ENCODE measurements around the gene RIMS3. TPM values are rescaled to one million over a fixed set of nuclear protein-coding genes. Genes with fewer than 3 reads are reported as not detected.

RIMS3 gene
- total RNA-seq, 1 experiment from 2014 or later: 4.2 TPM

DNA sequence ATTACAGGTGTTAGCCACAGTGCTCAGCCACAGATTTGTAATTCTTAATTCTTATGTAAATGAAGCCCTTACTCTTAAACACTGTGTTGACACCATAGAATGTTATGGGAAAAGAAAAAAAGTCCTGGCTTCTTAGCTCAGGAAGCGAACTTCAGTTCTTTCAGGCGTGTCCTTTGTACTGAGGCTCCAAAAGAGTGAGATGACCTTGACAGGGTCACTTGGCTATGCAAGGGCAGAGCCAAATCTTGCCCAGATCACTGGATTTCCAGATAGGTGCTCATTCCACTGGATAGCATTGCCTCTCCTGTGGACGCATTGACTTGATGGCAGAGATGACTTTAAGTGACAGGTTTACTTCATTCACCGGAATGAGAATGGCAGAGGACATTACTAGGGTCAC is 30.8 kb upstream of the RIMS3 start:
- H3K9me2 ChIP-seq (replicated peaks; ENCODE audit: insufficient read depth, low read length): no peaks in the 10 kb centered on the region
- H3K9me3 ChIP-seq (ENCODE audit: low read length): no peaks in the 10 kb centered on the region
- peak overlapping the region; percentile 96 for H3K4me2 ChIP-seq (ENCODE audit: low read depth, low read length, poor library complexity, severe bottlenecking)
- H3K79me2 ChIP-seq (ENCODE audit: low read length): peaks cover 96% of the 10 kb centered on the region
- H3K4me1 ChIP-seq (ENCODE audit: low read length): peaks cover 92% of the 10 kb centered on the region
- H4K20me1 ChIP-seq (ENCODE audit: insufficient read depth, low read depth, low read length): no peaks in the 10 kb centered on the region
- H3K27me3 ChIP-seq (ENCODE audit: low read length): no peaks in the 10 kb centered on the region
- peak overlapping the region; percentile 98 for H3K9ac ChIP-seq (ENCODE audit: low read length)
- peak overlapping the region; percentile 94 for H3K27ac ChIP-seq (ENCODE audit: low read length)
- peak overlapping the region; percentile 64 for H3K4me3 ChIP-seq (ENCODE audit: low read length)
- no peaks in the 10 kb centered on the region for H3K36me3 ChIP-seq (ENCODE audit: insufficient read depth, low read length)
- no peak overlapping the region for H2AFZ ChIP-seq (ENCODE audit: low read length)
- no peak for DNase-seq

DNA sequence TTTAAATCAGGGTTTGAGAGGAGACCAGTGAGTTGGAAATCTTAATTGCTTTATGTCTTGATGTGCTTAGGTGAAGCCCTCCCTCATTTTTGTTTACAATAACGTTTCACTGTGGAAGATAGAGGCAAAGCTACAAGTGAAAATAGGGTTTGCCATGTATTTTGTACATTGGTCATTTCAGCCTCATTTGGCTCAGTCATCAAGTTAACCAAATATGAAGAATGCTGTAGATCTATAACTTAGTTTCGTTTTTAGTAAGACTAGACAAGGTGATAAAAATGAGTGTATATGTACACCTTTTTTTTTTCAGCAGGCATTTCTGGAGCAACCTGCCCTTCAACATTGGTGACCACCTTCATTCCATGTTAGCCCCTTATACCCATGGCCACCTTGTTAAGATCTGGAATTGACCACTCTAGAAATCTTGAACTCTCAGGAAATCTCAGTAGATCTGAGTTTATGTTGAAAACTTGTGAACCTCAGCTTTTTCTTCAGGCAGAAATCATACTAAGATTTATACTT is 28.9 kb upstream of the RIMS3 start:
- no peak for DNase-seq
- H3K9ac ChIP-seq (ENCODE audit: low read length): peak overlapping the region; percentile 98
- H2AFZ ChIP-seq (ENCODE audit: low read length): no peak overlapping the region
- peak overlapping the region; percentile 96 for H3K4me2 ChIP-seq (ENCODE audit: low read depth, low read length, poor library complexity, severe bottlenecking)
- peak overlapping the region; percentile 94 for H3K27ac ChIP-seq (ENCODE audit: low read length)
- H3K4me1 ChIP-seq (ENCODE audit: low read length): peaks cover 88% of the 10 kb centered on the region
- H3K4me3 ChIP-seq (ENCODE audit: low read length): peak overlapping the region; percentile 93
- H3K79me2 ChIP-seq (ENCODE audit: low read length): peaks cover 96% of the 10 kb centered on the region
- H3K27me3 ChIP-seq (ENCODE audit: low read length): no peaks in the 10 kb centered on the region
- H4K20me1 ChIP-seq (ENCODE audit: insufficient read depth, low read depth, low read length): peaks cover 18% of the 10 kb centered on the region; the same call in 1 of the 2 replicates
- H3K9me3 ChIP-seq (ENCODE audit: low read length): no peaks in the 10 kb centered on the region
- H3K36me3 ChIP-seq (ENCODE audit: insufficient read depth, low read length): peaks cover 14% of the 10 kb centered on the region; the same call in 1 of the 2 replicates
- H3K9me2 ChIP-seq (replicated peaks; ENCODE audit: insufficient read depth, low read length): no peaks in the 10 kb centered on the region

- DNase-seq: no peak
- H2AFZ ChIP-seq (ENCODE audit: low read length): no peak overlapping the region
- peaks cover 78% of the 10 kb centered on the region for H3K4me1 ChIP-seq (ENCODE audit: low read length)
- peak overlapping the region; percentile 94 for H3K27ac ChIP-seq (ENCODE audit: low read length)
- peaks cover 26% of the 10 kb centered on the region; the same call in 1 of the 2 replicates for H4K20me1 ChIP-seq (ENCODE audit: insufficient read depth, low read depth, low read length)
- H3K36me3 ChIP-seq (ENCODE audit: insufficient read depth, low read length): peaks cover 18% of the 10 kb centered on the region; the same call in 1 of the 2 replicates
- no peaks in the 10 kb centered on the region for H3K9me3 ChIP-seq (ENCODE audit: low read length)
- H3K9ac ChIP-seq (ENCODE audit: low read length): peak overlapping the region; percentile 98
- H3K4me3 ChIP-seq (ENCODE audit: low read length): peak overlapping the region; percentile 93
- H3K79me2 ChIP-seq (ENCODE audit: low read length): peaks cover 92% of the 10 kb centered on the region
- no peaks in the 10 kb centered on the region for H3K27me3 ChIP-seq (ENCODE audit: low read length)
- no peaks in the 10 kb centered on the region for H3K9me2 ChIP-seq (replicated peaks; ENCODE audit: insufficient read depth, low read length)
- peak overlapping the region; percentile 96 for H3K4me2 ChIP-seq (ENCODE audit: low read depth, low read length, poor library complexity, severe bottlenecking)
Observed at GRCh38 chr1:40693425-40693824, 27.9 kb upstream of the RIMS3 start.

DNA sequence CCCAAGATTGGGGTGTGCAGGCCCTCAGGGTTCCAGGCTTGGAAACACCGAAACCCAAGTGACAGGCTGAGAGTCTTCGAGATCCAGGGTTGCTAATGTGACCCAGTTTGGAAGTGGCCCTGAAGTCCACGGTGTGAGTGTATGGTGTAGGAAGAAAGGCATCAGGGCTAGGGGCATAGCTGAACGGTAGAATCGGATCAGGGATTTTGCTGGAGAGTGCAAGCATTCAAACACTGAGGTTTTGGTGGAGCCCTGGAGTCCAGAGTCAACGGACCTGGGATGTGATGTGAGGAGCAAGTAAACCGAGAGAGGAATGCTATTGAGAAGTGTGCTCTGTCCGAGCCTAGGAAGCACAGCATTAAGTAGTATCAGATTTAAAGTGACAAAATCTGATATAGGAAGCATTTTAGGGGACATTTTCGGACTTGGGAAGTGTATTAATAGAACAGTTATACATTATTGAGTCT is 27.0 kb upstream of the RIMS3 start:
- no peak overlapping the region for H2AFZ ChIP-seq (ENCODE audit: low read length)
- peak overlapping the region; percentile 93 for H3K4me3 ChIP-seq (ENCODE audit: low read length)

GRCh38 chr1:40691538-40692428 is 26.3 kb upstream of the RIMS3 start, which contains the start of gene NFYC:
TSS of gene NFYC (plus strand) at chr1:40691704. CDS start at chr1:40738844, 47,140 bp downstream.
- no peaks in the 10 kb centered on the region for H3K9me2 ChIP-seq (replicated peaks; ENCODE audit: insufficient read depth, low read length)
- H3K36me3 ChIP-seq (ENCODE audit: insufficient read depth, low read length): peaks cover 21% of the 10 kb centered on the region; the same call in 1 of the 2 replicates
- H3K27me3 ChIP-seq (ENCODE audit: low read length): no peaks in the 10 kb centered on the region
- H3K4me1 ChIP-seq (ENCODE audit: low read length): peaks cover 62% of the 10 kb centered on the region
- peak within 1 kb of the TSS; percentile 98 for H3K9ac ChIP-seq (ENCODE audit: low read length)
- peak within 1 kb of the TSS; percentile 96 for H3K4me2 ChIP-seq (ENCODE audit: low read depth, low read length, poor library complexity, severe bottlenecking)
- DNase-seq: peak; percentile 99
- H4K20me1 ChIP-seq (ENCODE audit: insufficient read depth, low read depth, low read length): peaks cover 28% of the 10 kb centered on the region; the same call in 1 of the 2 replicates
- H3K27ac ChIP-seq (ENCODE audit: low read length): peak within 1 kb of the TSS; percentile 94
- H3K9me3 ChIP-seq (ENCODE audit: low read length): no peaks in the 10 kb centered on the region
- H3K4me3 ChIP-seq (ENCODE audit: low read length): peak within 1 kb of the TSS; percentile 93
- peaks cover 75% of the 10 kb centered on the region for H3K79me2 ChIP-seq (ENCODE audit: low read length)
- no peak within 1 kb of the TSS for H2AFZ ChIP-seq (ENCODE audit: low read length)

More for the DNA sequence above, 27.0 kb upstream of the RIMS3 start:
- DNase-seq: no peak
- Histone ChIP-seq H3K27me3 (ENCODE audit: low read length) (no peaks in the 10 kb centered on the region), H3K9me3 (ENCODE audit: low read length) (no peaks in the 10 kb centered on the region), H3K4me1 (ENCODE audit: low read length) (peaks cover 69% of the 10 kb centered on the region), H3K27ac (ENCODE audit: low read length) (peak overlapping the region; percentile 94), H3K9ac (ENCODE audit: low read length) (peak overlapping the region; percentile 98), H4K20me1 (ENCODE audit: insufficient read depth, low read depth, low read length) (peaks cover 28% of the 10 kb centered on the region; the same call in 1 of the 2 replicates), H3K36me3 (ENCODE audit: insufficient read depth, low read length) (peaks cover 18% of the 10 kb centered on the region; the same call in 1 of the 2 replicates), H3K79me2 (ENCODE audit: low read length) (peaks cover 82% of the 10 kb centered on the region), H3K9me2 (replicated peaks; ENCODE audit: insufficient read depth, low read length) (no peaks in the 10 kb centered on the region), H3K4me2 (ENCODE audit: low read depth, low read length, poor library complexity, severe bottlenecking) (peak overlapping the region; percentile 96)

- Histone ChIP-seq H2AFZ (ENCODE audit: low read length) (no peak overlapping the region), H3K9me2 (replicated peaks; ENCODE audit: insufficient read depth, low read length) (no peaks in the 10 kb centered on the region), H3K27me3 (ENCODE audit: low read length) (no peaks in the 10 kb centered on the region), H3K4me3 (ENCODE audit: low read length) (peak overlapping the region; percentile 93), H3K9me3 (ENCODE audit: low read length) (no peaks in the 10 kb centered on the region), H3K36me3 (ENCODE audit: insufficient read depth, low read length) (peaks cover 24% of the 10 kb centered on the region; the same call in 1 of the 2 replicates), H3K4me2 (ENCODE audit: low read depth, low read length, poor library complexity, severe bottlenecking) (peak overlapping the region; percentile 96), H3K9ac (ENCODE audit: low read length) (peak overlapping the region; percentile 98), H3K79me2 (ENCODE audit: low read length) (peaks cover 67% of the 10 kb centered on the region), H3K4me1 (ENCODE audit: low read length) (peaks cover 54% of the 10 kb centered on the region), H4K20me1 (ENCODE audit: insufficient read depth, low read depth, low read length) (peaks cover 28% of the 10 kb centered on the region; the same call in 1 of the 2 replicates), H3K27ac (ENCODE audit: low read length) (peak overlapping the region; percentile 94)
- DNase-seq: no peak
Observed at GRCh38 chr1:40690771-40691537, 25.5 kb upstream of the RIMS3 start.

DNA sequence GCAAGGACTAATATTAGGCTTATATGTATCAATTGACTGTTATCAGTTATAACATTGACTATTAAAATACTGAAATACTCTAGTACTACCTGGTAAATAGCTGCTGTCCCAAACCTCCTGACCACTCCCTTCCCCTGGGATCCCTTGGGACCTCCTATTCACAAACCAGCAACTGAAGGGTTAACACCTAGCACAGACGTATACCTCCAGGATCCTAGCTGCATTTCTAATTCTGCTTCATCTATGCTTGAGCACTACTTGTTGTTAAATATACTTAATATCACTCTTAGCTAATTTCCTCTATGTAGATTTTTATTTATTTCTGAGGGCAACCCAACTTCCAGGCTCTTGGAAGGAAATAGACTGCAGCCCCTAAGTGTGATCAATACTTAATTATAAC is 24.3 kb upstream of the RIMS3 start:
- Histone ChIP-seq H3K79me2 (ENCODE audit: low read length) (peaks cover 55% of the 10 kb centered on the region), H3K9ac (ENCODE audit: low read length) (no peak overlapping the region), H4K20me1 (ENCODE audit: insufficient read depth, low read depth, low read length) (peaks cover 28% of the 10 kb centered on the region; the same call in 1 of the 2 replicates), H3K27me3 (ENCODE audit: low read length) (no peaks in the 10 kb centered on the region), H3K9me2 (replicated peaks; ENCODE audit: insufficient read depth, low read length) (no peaks in the 10 kb centered on the region), H2AFZ (ENCODE audit: low read length) (no peak overlapping the region), H3K36me3 (ENCODE audit: insufficient read depth, low read length) (peaks cover 24% of the 10 kb centered on the region; the same call in 1 of the 2 replicates), H3K4me3 (ENCODE audit: low read length) (no peak overlapping the region), H3K9me3 (ENCODE audit: low read length) (no peaks in the 10 kb centered on the region), H3K4me2 (ENCODE audit: low read depth, low read length, poor library complexity, severe bottlenecking) (no peak overlapping the region), H3K27ac (ENCODE audit: low read length) (no peak overlapping the region), H3K4me1 (ENCODE audit: low read length) (peaks cover 41% of the 10 kb centered on the region)
- peak; percentile 39 for DNase-seq

Data from Karpas-422 (cell line).